ENCODE data around the gene MME.

MME gene

GRCh38 chr3:155173771-155174170 is 93.7 kb downstream of the MME start:
- no peak for DNase-seq (ENCODE audit: low read depth)
- TF ChIP-seq CTCF (IDR thresholded peaks at IDR 0.05; ENCODE audit: insufficient read depth, low read depth, low read length, missing control alignments) = no peak
- no peak overlapping the region for H3K4me3 ChIP-seq (ENCODE audit: low read length)

GRCh38 chr3:155178810-155179436 is 98.8 kb downstream of the MME start:
- no peak for DNase-seq (ENCODE audit: low read depth)
- no peak overlapping the region for H3K4me3 ChIP-seq (ENCODE audit: low read length)
- no peak for TF ChIP-seq CTCF (IDR thresholded peaks at IDR 0.05; ENCODE audit: insufficient read depth, low read depth, low read length, missing control alignments)

GRCh38 chr3:155179437-155179827 is 99.3 kb downstream of the MME start:
- no peak overlapping the region for H3K4me3 ChIP-seq (ENCODE audit: low read length)
- DNase-seq (ENCODE audit: low read depth) = no peak

GRCh38 chr3:155179966-155180757 is 100.0 kb downstream of the MME start:
- no peak for DNase-seq (ENCODE audit: low read depth)
- H3K4me3 ChIP-seq (ENCODE audit: low read length) = no peak overlapping the region

More at GRCh38 chr3:155179437-155179827, 99.3 kb downstream of the MME start:
- TF ChIP-seq CTCF (IDR thresholded peaks at IDR 0.05; ENCODE audit: insufficient read depth, low read depth, low read length, missing control alignments) = no peak

GRCh38 chr3:155182467-155182866 is 102.3 kb downstream of the MME start:
- no peak for DNase-seq (ENCODE audit: low read depth)
- H3K4me3 ChIP-seq (ENCODE audit: low read length) = no peak overlapping the region
- TF ChIP-seq CTCF (IDR thresholded peaks at IDR 0.05; ENCODE audit: insufficient read depth, low read depth, low read length, missing control alignments) = no peak

More at GRCh38 chr3:155179966-155180757, 100.0 kb downstream of the MME start:
- TF ChIP-seq CTCF (IDR thresholded peaks at IDR 0.05; ENCODE audit: insufficient read depth, low read depth, low read length, missing control alignments) = no peak

GRCh38 chr3:155184011-155184410 is 103.9 kb downstream of the MME start:
- H3K4me3 ChIP-seq (ENCODE audit: low read length) = no peak overlapping the region
- no peak for TF ChIP-seq CTCF (IDR thresholded peaks at IDR 0.05; ENCODE audit: insufficient read depth, low read depth, low read length, missing control alignments)
- DNase-seq (ENCODE audit: low read depth) = no peak
